Measurements from ENCODE around the gene CAMK2A. TPM values are rescaled to one million over a fixed set of nuclear protein-coding genes. Genes with fewer than 3 reads are reported as not detected.

Gene CAMK2A
- total and polyA plus RNA-seq, 4 donors: 0.31 to 2.7 (median 1.0) TPM

DNA sequence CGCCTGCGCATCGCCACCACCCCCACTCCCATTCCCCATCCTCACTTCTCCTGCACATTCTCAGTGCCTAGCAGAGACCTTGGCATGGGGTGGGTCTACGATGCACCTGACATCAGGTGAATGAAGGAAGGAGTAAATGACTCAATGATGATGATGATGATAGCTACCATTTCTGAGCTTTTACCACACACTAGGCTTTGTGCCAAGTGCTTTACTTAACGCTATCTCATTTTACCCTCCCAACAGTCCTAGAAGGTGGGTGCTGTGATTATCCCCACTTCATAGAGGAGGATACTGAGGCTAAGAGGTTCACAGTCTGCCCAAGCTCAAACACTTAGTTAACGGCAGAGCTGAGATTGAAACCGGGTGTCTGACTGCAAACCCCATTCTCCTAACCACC, 27.1 kb downstream of the CAMK2A start:
- Histone ChIP-seq H3K4me3 (no peak overlapping the region), H3K36me3 (ENCODE audit: control insufficient read depth in 4 of 4, insufficient read depth in 4 of 4, low read length in 4 of 4) (peaks cover 0 to 5% (median 0%) of the 10 kb centered on the region in 4 donors), H3K27ac (ENCODE audit: low read depth in 1 of 2, low read length in 1 of 2) (no peak overlapping the region), H3K27me3 (ENCODE audit: control insufficient read depth in 3 of 3, insufficient read depth in 3 of 3, low read length in 2 of 3) (no peaks in the 10 kb centered on the region), H3K9ac (ENCODE audit: insufficient read depth in 1 of 2, low read length in 2 of 2) (no peak overlapping the region), H3K4me1 (ENCODE audit: control insufficient read depth in 5 of 5, insufficient read depth in 5 of 5, low read length in 5 of 5) (peaks cover 0 to 22% (median 4%) of the 10 kb centered on the region in 5 donors), H3K9me3 (ENCODE audit: control insufficient read depth in 4 of 4, insufficient read depth in 3 of 4, low read length in 3 of 4) (peaks cover 0 to 2% (median 0%) of the 10 kb centered on the region in 4 donors)
- TF ChIP-seq, protein P1, sequence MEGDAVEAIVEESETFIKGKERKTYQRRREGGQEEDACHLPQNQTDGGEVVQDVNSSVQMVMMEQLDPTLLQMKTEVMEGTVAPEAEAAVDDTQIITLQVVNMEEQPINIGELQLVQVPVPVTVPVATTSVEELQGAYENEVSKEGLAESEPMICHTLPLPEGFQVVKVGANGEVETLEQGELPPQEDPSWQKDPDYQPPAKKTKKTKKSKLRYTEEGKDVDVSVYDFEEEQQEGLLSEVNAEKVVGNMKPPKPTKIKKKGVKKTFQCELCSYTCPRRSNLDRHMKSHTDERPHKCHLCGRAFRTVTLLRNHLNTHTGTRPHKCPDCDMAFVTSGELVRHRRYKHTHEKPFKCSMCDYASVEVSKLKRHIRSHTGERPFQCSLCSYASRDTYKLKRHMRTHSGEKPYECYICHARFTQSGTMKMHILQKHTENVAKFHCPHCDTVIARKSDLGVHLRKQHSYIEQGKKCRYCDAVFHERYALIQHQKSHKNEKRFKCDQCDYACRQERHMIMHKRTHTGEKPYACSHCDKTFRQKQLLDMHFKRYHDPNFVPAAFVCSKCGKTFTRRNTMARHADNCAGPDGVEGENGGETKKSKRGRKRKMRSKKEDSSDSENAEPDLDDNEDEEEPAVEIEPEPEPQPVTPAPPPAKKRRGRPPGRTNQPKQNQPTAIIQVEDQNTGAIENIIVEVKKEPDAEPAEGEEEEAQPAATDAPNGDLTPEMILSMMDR (IDR thresholded peaks at IDR 0.05; ENCODE audit: control extremely low read depth, extremely low read depth): no peak
- no peak for DNase-seq
- no peak for ATAC-seq (ENCODE audit: insufficient read depth, low FRiP score)
- 90 to 92% methylated on average over 7 of the region's 7 CpGs for WGBS, 2 donors

DNA sequence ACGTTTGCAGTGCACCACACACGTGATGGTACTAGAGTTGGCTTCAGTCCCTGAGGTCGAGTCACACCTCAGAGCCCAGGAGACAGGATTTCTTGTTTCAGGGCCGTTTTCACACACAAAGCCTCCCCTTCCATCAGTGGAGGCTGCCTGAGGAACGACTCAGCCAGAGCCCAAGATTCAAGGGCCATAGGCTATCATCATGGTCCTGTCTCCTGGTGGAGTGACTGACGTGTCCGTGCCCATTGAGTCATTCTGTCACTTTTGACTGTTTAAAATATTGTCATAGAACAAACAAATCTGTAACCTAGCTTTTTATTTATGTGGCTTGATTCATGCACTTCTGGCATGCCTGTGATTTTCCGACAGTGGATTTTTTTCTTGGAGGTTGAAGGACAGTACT, 28.3 kb downstream of the CAMK2A start:
- Histone ChIP-seq H3K4me1 (ENCODE audit: control insufficient read depth in 5 of 5, insufficient read depth in 5 of 5, low read length in 5 of 5) (peaks cover 0 to 12% (median 4%) of the 10 kb centered on the region in 5 donors), H3K27me3 (ENCODE audit: control insufficient read depth in 3 of 3, insufficient read depth in 3 of 3, low read length in 2 of 3) (no peaks in the 10 kb centered on the region), H3K9ac (ENCODE audit: insufficient read depth in 1 of 2, low read length in 2 of 2) (no peak overlapping the region), H3K9me3 (ENCODE audit: control insufficient read depth in 4 of 4, insufficient read depth in 3 of 4, low read length in 3 of 4) (peaks cover 0 to 2% (median 0%) of the 10 kb centered on the region in 4 donors), H3K4me3 (no peak overlapping the region), H3K36me3 (ENCODE audit: control insufficient read depth in 4 of 4, insufficient read depth in 4 of 4, low read length in 4 of 4) (peaks cover 0 to 5% (median 0%) of the 10 kb centered on the region in 4 donors), H3K27ac (ENCODE audit: low read depth in 1 of 2, low read length in 1 of 2) (no peak overlapping the region)
- 62 to 80% methylated on average over 8 of the region's 8 CpGs for WGBS, 2 donors
- ATAC-seq (ENCODE audit: insufficient read depth, low FRiP score): no peak
- TF ChIP-seq, protein P1 (IDR thresholded peaks at IDR 0.05; ENCODE audit: control extremely low read depth, extremely low read depth): no peak
- DNase-seq: no peak

- no peak overlapping the region for H3K9ac ChIP-seq (ENCODE audit: insufficient read depth in 1 of 2, low read length in 2 of 2)
- H3K4me3 ChIP-seq: no peak overlapping the region
- 70% methylated on average over 6 of the region's 6 CpGs for WGBS, 2 donors
- H3K36me3 ChIP-seq (ENCODE audit: control insufficient read depth in 4 of 4, insufficient read depth in 4 of 4, low read length in 4 of 4): peaks cover 0 to 1% (median 0%) of the 10 kb centered on the region in 4 donors
- peaks cover 0 to 6% (median under 1%) of the 10 kb centered on the region in 5 donors for H3K4me1 ChIP-seq (ENCODE audit: control insufficient read depth in 5 of 5, insufficient read depth in 5 of 5, low read length in 5 of 5)
- DNase-seq (peak in 1 of 3 donors; percentile 44), ATAC-seq (ENCODE audit: insufficient read depth, low FRiP score) (no peak)
- H3K27me3 ChIP-seq (ENCODE audit: control insufficient read depth in 3 of 3, insufficient read depth in 3 of 3, low read length in 2 of 3): no peaks in the 10 kb centered on the region
- H3K9me3 ChIP-seq (ENCODE audit: control insufficient read depth in 4 of 4, insufficient read depth in 3 of 4, low read length in 3 of 4): no peaks in the 10 kb centered on the region
- TF ChIP-seq, protein P1 (IDR thresholded peaks at IDR 0.05; ENCODE audit: control extremely low read depth, extremely low read depth): no peak
- H3K27ac ChIP-seq (ENCODE audit: low read depth in 1 of 2, low read length in 1 of 2): no peak overlapping the region
Measured at GRCh38 chr5:150258130-150258529, 31.4 kb downstream of the CAMK2A start.

DNA sequence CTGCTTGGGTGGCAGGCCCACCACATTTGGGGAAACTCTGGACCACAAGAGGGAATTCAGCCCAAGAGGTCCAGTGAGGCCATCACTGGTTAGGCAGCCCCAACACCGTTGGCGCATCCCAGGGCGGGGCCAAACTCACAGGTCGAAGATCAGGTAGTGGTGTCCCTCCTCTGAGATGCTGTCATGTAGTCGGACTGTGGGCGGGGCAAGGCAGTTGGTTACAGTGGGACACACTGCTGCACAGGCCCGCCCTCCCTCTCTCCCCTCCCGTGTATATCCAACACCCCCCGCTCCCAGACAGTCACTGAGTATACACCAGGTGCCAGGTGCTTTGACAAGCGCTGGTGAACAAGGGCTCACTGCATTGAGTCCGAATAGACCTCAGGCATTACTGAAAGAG, 32.1 kb downstream of the CAMK2A start:
- no peak overlapping the region for H3K9ac ChIP-seq (ENCODE audit: insufficient read depth in 1 of 2, low read length in 2 of 2)
- DNase-seq (no peak), ATAC-seq (ENCODE audit: insufficient read depth, low FRiP score) (no peak)
- peaks cover 0 to 6% (median 0%) of the 10 kb centered on the region in 5 donors for H3K4me1 ChIP-seq (ENCODE audit: control insufficient read depth in 5 of 5, insufficient read depth in 5 of 5, low read length in 5 of 5)
- TF ChIP-seq, protein P1 (IDR thresholded peaks at IDR 0.05; ENCODE audit: control extremely low read depth, extremely low read depth): no peak
- H3K36me3 ChIP-seq (ENCODE audit: control insufficient read depth in 4 of 4, insufficient read depth in 4 of 4, low read length in 4 of 4): no peaks in the 10 kb centered on the region
- H3K27ac ChIP-seq (ENCODE audit: low read depth in 1 of 2, low read length in 1 of 2): no peak overlapping the region
- 87 to 88% methylated on average over 11 of the region's 11 CpGs for WGBS, 2 donors
- no peak overlapping the region for H3K4me3 ChIP-seq
- no peaks in the 10 kb centered on the region for H3K9me3 ChIP-seq (ENCODE audit: control insufficient read depth in 4 of 4, insufficient read depth in 3 of 4, low read length in 3 of 4)
- no peaks in the 10 kb centered on the region for H3K27me3 ChIP-seq (ENCODE audit: control insufficient read depth in 3 of 3, insufficient read depth in 3 of 3, low read length in 2 of 3)
